Hematopoietic multipotent progenitor cell treated with erythropoietin and hydrocortisone succinate and interleukin-3 and kit ligand, for 17 days (in vitro differentiated cells): ENCODE measurements around the gene TPGS1.

ENCODE experiments used
- DNase-seq: peaks from one replicate; pipeline ENCODE4 v3.0.0-alpha.2; 2015; ENCODE audit warnings: low spot score

Gene TPGS1

GRCh38 chr19:495402-496111, 11.7 kb upstream of the TPGS1 start:
- DNase-seq, result no peak

DNA sequence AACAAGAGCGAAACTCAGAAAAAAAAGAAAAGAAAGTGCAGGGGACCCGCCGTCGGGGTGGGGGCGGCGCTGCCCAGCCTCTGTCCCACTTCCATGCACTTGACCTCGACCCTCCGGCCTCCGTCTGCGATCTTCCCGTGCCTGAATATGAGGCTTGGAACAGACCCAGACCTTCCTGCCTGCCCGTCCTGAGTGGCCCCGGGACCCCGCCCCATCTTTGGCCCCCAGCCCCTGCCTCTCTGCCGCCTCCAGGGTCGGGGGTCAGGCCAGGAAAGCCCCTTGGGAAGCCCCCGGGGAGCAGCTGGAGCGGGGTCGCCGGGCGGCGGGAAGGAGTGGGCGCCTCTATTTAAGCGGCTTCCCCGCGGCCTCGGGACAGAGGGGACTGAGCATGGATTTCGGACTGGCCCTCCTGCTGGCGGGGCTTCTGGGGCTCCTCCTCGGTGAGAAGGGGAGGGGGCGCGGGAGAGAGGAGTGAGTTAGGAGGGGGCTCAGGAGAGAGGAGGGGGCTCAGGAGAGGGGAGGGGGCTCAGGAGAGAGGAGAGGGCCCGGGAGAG, 11.1 kb upstream of the TPGS1 start, which contains the start of gene MADCAM1:
MADCAM1 (plus strand) TSS at position 375 of the 554 bp plus-strand sequence; CDS start at position 389, 14 bp downstream.
- no peak for DNase-seq

DNA sequence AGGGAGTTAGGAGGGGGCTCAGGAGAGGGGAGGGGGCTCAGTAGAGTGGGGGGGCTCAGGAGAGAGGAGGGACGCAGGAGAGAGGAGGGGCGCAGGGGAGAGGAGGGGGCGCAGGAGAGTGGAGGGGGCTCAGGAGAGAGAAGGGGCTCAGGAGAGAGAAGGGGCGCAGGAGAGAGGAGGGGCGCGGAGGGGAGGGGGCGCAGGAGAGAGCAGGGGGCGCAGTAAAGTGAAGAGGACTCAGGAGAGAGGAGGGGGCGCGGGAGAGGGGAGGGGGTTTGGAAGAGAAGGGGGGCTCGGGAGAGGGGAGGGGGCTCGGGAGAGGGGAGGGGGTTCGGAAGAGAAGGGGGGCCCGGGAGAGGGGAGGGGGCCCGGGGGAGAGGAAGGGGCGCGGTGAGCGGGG, 10.3 kb upstream of the TPGS1 start:
- DNase-seq, result no peak

DNA sequence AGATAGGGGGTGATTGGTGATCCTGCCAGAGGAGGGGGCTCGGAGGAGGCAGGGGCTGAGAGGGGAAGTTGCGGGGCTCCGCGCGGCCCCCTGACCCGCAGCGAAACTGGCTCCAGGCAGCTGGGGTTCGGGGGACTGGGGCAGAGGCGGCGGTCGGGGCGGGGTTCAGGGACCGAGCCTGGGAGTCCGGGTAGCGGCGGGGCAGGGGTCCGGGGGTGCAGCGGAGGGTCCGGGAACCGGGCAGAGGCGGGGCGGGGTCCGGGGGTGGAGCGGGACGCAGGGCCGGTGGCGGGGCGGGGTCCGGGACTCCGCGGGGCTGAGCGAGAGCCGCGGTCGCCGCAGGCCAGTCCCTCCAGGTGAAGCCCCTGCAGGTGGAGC, 9.8 kb upstream of the TPGS1 start:
- no peak for DNase-seq

DNA sequence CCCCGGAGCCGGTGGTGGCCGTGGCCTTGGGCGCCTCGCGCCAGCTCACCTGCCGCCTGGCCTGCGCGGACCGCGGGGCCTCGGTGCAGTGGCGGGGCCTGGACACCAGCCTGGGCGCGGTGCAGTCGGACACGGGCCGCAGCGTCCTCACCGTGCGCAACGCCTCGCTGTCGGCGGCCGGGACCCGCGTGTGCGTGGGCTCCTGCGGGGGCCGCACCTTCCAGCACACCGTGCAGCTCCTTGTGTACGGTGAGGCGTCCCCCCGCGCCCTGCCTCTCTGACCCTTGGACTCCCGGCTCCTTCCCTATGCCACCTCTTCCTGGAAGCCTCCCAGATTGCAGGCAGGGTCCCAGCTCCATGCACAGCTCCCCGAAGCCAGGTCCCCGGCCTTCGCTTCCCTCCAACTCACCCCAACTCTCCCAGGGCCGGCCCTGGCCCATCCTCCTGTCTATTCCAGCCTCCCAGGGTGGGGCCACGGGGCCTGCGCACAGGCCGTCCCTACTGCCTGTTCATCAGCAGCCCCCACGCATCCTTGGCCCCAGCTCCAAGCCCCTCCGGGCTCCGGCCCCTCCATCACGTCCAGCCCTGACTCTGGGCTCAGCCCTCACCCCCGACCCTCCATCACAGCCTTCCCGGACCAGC, 9.3 kb upstream of the TPGS1 start:
- no peak for DNase-seq

DNA sequence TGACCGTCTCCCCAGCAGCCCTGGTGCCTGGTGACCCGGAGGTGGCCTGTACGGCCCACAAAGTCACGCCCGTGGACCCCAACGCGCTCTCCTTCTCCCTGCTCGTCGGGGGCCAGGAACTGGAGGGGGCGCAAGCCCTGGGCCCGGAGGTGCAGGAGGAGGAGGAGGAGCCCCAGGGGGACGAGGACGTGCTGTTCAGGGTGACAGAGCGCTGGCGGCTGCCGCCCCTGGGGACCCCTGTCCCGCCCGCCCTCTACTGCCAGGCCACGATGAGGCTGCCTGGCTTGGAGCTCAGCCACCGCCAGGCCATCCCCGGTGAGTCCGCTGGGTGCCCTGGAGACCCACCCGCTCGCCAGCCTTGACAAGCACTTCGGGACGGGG, 8.8 kb upstream of the TPGS1 start:
- DNase-seq, result no peak

GRCh38 chr19:498977-499623, 8.2 kb upstream of the TPGS1 start:
- DNase-seq, result no peak

DNA sequence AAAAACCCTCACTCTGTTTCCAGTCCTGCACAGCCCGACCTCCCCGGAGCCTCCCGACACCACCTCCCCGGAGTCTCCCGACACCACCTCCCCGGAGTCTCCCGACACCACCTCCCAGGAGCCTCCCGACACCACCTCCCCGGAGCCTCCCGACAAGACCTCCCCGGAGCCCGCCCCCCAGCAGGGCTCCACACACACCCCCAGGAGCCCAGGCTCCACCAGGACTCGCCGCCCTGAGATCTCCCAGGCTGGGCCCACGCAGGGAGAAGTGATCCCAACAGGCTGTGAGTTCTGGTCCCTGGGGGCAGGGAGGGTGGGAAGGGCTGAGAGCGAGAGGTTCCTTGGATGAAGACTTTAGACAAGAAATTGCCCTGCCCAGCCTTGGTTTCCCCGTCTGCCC, 5.7 kb upstream of the TPGS1 start:
- no peak for DNase-seq

- DNase-seq, result no peak
These were observed 2.7 kb upstream of the TPGS1 start for GRCh38 chr19:504616-505015.

DNA sequence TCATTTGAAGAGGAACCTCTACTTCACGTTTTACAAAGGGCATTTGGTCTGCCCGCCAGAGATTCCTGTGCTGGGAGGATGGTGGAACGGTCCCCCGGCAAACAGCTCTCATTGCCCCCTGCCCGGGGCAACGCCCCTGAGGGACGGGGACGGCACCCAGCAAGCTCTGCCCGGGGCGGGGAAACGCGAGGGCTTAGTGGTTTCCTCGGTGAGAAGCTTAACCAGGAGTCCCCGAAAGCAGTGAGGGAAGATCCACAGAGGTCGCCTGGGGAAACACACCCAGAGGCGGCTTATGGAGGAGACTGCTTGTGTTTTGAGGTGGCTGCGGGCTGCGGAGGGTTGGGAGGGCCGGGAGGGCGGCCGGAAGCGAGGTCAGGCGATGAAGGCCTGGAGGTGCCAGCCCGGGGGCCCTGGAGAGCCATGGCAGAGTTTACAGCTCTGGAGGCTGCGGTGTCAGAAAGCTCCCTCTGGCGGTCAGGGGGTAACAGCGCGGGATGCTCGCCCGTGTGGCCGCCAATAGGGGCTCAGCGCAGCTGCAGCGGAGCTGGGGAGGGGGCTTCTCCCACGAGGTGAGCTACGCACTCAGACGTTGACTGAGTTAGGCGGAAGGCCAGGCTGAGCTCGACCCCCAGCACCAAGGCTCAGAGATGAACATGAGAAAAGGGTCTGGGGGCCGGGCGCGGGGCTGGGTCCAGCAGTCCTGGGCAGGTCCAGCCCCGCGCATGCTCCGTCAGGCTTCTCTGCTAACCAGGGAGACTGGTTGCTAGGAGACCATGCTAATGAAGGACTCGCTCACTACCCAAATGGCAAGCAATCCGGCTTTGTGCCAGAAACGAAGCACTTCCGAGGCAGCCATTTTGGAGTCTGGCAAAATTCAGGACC, 652 bp upstream of the TPGS1 start:
- peak; percentile 100 for DNase-seq

DNA sequence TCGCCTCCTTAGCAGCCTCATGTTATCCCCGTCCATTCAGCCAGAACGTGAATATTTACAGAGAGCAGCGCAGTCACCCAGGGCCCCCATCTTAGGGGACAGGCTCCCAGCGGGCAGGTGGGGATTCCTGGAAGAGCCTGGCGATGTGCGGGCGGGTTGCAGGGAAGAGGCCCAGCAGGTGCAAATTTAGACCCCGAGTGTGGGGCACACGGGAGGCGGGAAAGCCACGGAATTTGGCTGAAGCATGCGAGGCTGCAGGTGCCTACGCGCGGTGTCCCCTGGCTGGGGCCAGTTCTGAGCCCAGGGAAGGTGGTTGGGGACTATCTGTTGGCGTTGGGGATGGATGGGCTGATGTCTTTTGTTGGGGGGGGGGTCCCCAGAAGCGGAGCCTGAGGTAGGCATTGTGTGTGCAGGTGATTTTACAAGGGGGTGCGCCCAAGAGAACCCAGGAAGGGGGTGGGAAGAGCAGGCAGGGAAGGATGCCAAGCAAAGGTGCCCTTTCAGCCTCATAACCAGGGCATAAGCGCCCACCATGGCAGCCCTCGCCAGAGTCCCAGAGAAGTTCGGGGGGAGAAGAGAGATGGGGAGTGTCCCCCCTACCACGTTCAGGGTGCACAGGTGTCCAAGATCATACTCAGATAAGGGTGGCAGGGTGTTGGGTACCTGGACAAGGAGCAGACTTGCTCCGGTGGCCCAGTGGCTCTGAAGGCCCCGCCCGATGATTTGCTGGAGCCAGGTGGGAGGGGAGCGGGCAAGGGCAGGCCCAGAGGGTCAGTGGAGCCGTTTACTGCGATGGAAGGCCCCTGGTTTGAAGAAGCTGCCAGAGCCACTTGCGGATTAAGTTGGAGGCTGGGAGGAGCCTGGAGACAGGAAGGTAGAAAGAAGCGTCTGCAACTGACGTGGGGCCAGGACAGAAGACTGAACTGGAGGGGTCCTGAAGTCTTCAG, 1.2 kb downstream of the TPGS1 start:
- no peak for DNase-seq

DNA sequence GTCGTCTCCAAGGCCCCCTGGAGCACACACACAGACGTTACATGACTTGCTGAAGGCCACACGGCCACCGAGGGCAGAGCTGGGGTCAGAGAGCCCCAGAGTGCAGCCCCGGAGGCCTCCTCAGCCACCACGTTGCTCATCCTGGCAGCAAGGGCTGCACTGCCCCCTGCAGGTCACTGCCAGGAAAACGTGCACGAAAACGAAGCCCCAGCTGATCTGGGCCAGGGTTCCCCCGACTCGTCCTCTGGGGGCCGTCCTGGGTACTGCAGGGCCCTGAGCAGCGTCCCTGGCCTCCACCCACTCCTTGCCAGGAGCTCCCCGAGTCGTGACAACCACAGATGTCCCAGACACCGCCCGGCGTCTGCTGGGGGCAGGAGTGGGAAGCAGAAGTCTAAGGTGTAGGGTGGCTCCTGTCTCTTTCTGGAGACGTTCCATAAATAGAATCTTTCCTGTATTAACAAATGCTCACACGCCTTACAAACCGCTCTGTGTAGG, 3.4 kb downstream of the TPGS1 start:
- DNase-seq, result peak; percentile 96

- DNase-seq, result no peak
These were observed 4.0 kb downstream of the TPGS1 start for GRCh38 chr19:511101-511851.

- DNase-seq, result no peak
These were observed 5.5 kb downstream of the TPGS1 start for GRCh38 chr19:512547-513365.

- no peak for DNase-seq
These were observed 6.3 kb downstream of the TPGS1 start for GRCh38 chr19:513368-514165.

DNA sequence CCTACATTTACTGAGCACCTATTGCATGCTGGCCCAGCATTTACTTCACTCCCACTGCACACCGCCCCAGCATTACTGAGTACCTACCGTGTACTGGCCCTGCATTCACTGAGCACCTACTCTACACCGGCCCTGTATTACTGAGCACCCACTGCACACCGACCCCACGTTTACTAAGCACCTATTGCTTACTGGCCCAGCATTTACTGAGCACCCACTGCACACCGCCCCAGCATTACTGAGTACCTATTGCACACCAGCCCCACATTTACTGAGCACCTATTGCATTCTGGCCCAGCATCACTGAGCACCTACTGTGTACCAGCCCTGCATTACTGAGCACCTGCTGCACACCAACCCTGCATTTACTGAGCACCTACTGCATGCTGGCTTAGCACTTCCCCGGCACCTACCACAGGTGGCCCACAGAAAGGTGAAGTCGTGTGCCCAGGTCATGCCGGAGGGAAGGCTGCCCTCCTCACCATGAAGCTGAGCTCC, 6.9 kb downstream of the TPGS1 start:
- no peak for DNase-seq

GRCh38 chr19:517721-518597, 10.7 kb downstream of the TPGS1 start:
- no peak for DNase-seq
